Progenitor cell of endocrine pancreas (in vitro differentiated cells): ENCODE data around the gene TMEM163. TPM values are rescaled to one million over a fixed set of nuclear protein-coding genes. Genes with fewer than 3 reads are reported as not detected.

Source experiments
- DNase-seq: peaks from one replicate; pipeline ENCODE4 v3.0.0; 2021; ENCODE audit warnings: low spot score; ENCODE audit not compliant: unreplicated experiment
- H3K27ac Mint-ChIP-seq: 2 replicates; pipeline ENCODE4 v1.8.0; 2021; ENCODE audit warnings: mild to moderate bottlenecking, moderate library complexity, mixed read lengths
- H3K27me3 Mint-ChIP-seq: 2 replicates; pipeline ENCODE4 v1.8.0; 2021; ENCODE audit warnings: mixed read lengths
- H3K36me3 Mint-ChIP-seq: 2 replicates; pipeline ENCODE4 v1.8.0; 2022; ENCODE audit warnings: mixed read lengths; ENCODE audit not compliant: insufficient read depth
- H3K4me1 Mint-ChIP-seq: 2 replicates; pipeline ENCODE4 v1.8.0; 2021; ENCODE audit warnings: low read depth, mixed read lengths
- H3K4me3 Mint-ChIP-seq: 2 replicates; pipeline ENCODE4 v1.8.0; 2021; ENCODE audit warnings: low read depth, mild to moderate bottlenecking, moderate library complexity, mixed read lengths
- H3K9me3 Mint-ChIP-seq: 2 replicates; pipeline ENCODE4 v1.8.0; 2021; ENCODE audit warnings: low read depth, mixed read lengths
- CTCF ChIP-seq: fragments of 200-600 bp; sonication (generic); IDR thresholded peaks from one replicate; pipeline ENCODE4 v1.5.0; 2021; ENCODE audit warnings: antibody characterized with exemption, mild to moderate bottlenecking; ENCODE audit not compliant: unreplicated experiment
- total RNA-seq: library from RNA; stranded (reverse); gene quantifications from 2 replicates; pipeline ENCODE4 v1.2.1, GENCODE V29; 2021

Gene TMEM163
- total RNA-seq, 1 donor from 2014 or later = 3.8 TPM

GRCh38 chr2:134676960-134677359 lies 41.8 kb downstream of the TMEM163 start:
- TF ChIP-seq CTCF = no peak
- peaks cover 5% of the 10 kb centered on the region for H3K4me1 Mint-ChIP-seq
- DNase-seq = no peak
- H3K27me3 Mint-ChIP-seq = peaks cover 11% of the 10 kb centered on the region
- H3K9me3 Mint-ChIP-seq = peaks cover 4% of the 10 kb centered on the region
- no peak overlapping the region for H3K27ac Mint-ChIP-seq
- H3K4me3 Mint-ChIP-seq = no peak overlapping the region
- peaks cover 1% of the 10 kb centered on the region for H3K36me3 Mint-ChIP-seq

GRCh38 chr2:134675314-134675713 lies 43.5 kb downstream of the TMEM163 start:
- no peak overlapping the region for H3K27ac Mint-ChIP-seq
- peaks cover 12% of the 10 kb centered on the region for H3K27me3 Mint-ChIP-seq
- peaks cover 4% of the 10 kb centered on the region for H3K9me3 Mint-ChIP-seq
- peaks cover 1% of the 10 kb centered on the region for H3K36me3 Mint-ChIP-seq
- DNase-seq = no peak
- H3K4me3 Mint-ChIP-seq = no peak overlapping the region
- TF ChIP-seq CTCF = no peak
- H3K4me1 Mint-ChIP-seq = peaks cover 4% of the 10 kb centered on the region

- no peak overlapping the region for H3K27ac Mint-ChIP-seq
- DNase-seq = no peak
- H3K9me3 Mint-ChIP-seq = peaks cover 4% of the 10 kb centered on the region
Measured at GRCh38 chr2:134674687-134675086, 44.1 kb downstream of the TMEM163 start.

GRCh38 chr2:134671513-134671912 lies 47.3 kb downstream of the TMEM163 start:
- DNase-seq = no peak
- Mint-ChIP-seq H3K9me3 (peaks cover 4% of the 10 kb centered on the region), H3K27me3 (peaks cover 25% of the 10 kb centered on the region), H3K36me3 (peaks cover 1% of the 10 kb centered on the region), H3K4me1 (peaks cover 7% of the 10 kb centered on the region), H3K27ac (no peak overlapping the region), H3K4me3 (no peak overlapping the region)
- TF ChIP-seq CTCF = no peak

More at GRCh38 chr2:134674687-134675086, 44.1 kb downstream of the TMEM163 start:
- Mint-ChIP-seq H3K36me3 (peaks cover 1% of the 10 kb centered on the region), H3K4me1 (peaks cover 4% of the 10 kb centered on the region), H3K4me3 (no peak overlapping the region), H3K27me3 (peaks cover 14% of the 10 kb centered on the region)
- no peak for TF ChIP-seq CTCF

- H3K9me3 Mint-ChIP-seq = peaks cover 4% of the 10 kb centered on the region
- H3K4me3 Mint-ChIP-seq = no peak overlapping the region
- no peak overlapping the region for H3K27ac Mint-ChIP-seq
- H3K36me3 Mint-ChIP-seq = peaks cover 1% of the 10 kb centered on the region
- peaks cover 7% of the 10 kb centered on the region for H3K4me1 Mint-ChIP-seq
- no peak for TF ChIP-seq CTCF
- peaks cover 28% of the 10 kb centered on the region for H3K27me3 Mint-ChIP-seq
- DNase-seq = no peak
Measured at GRCh38 chr2:134670955-134671354, 47.8 kb downstream of the TMEM163 start.
